Stimulated activated CD4-positive, alpha-beta T cell treated with anti-CD3 and anti-CD28 coated beads, Interleukin-4, amount 100 ng/mL, for 48 hours (primary cell): ENCODE data around the gene FKBP11.
"Not testable (repeated sequence)": the region's sequence is repeated elsewhere in the genome, so short reads cannot be mapped to it uniquely, and the experiment has no call there.

Source experiments
- DNase-seq, 2 donors: peaks; one replicate each; pipeline ENCODE4 v3.0.0-alpha.2; 2020; ENCODE audit warnings: low read depth in 2 of 2

FKBP11 gene

DNA sequence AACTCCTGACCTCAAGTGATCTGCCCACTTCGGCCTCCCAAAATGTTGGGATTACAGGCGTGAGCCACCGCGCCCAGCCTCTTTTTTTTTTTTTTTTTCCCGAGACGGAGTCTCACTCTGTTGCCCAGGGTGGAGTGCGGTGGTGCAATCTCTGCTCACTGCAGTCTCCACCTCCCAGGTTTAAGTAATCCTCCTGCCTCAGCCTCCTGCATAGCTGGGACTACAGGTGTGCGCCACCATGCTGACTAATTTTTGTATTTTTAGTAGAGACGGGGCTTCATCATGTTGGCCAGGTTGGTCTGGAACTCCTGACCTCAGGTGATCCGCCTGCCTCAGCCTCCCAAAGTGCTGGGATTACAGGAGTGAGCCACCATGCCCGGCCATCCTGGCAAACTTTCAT, 15.6 kb downstream of the FKBP11 start:
- not testable (repeated sequence) for DNase-seq

GRCh38 chr12:48907245-48907644, 18.0 kb downstream of the FKBP11 start:
- DNase-seq = no peak

DNA sequence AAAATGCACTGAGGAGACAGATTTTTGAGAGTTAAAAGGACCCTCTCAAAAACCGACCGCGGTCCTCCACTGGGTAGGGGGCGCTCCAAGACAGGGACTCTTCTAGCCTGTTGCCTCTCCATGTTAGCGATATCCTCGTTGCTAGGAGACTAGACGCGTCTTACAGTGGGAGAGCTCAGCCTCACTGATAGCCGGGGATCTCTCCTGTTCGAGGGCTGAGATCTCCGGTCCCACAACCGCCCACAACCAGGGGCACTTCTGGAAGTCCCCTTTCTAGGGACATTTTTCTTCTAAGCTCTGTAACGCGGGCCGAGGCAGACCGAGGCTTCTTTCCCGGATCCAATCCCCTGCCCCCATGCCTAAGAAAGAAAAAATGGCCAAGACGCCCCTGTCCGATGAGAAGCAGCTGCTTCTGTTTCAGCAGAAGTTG, 21.3 kb downstream of the FKBP11 start:
- peak; percentile 77 to 78 for DNase-seq

GRCh38 chr12:48903363-48903981, 21.8 kb downstream of the FKBP11 start:
- DNase-seq = no peak

GRCh38 chr12:48901278-48901677, 24.0 kb downstream of the FKBP11 start:
- DNase-seq = no peak

GRCh38 chr12:48899651-48900050, 25.6 kb downstream of the FKBP11 start:
- no peak for DNase-seq

- no peak for DNase-seq
Measured at GRCh38 chr12:48894271-48894670, 31.0 kb downstream of the FKBP11 start.

- peak; percentile 65 to 74 for DNase-seq
Measured at GRCh38 chr12:48890657-48891418, 34.5 kb downstream of the FKBP11 start.

DNA sequence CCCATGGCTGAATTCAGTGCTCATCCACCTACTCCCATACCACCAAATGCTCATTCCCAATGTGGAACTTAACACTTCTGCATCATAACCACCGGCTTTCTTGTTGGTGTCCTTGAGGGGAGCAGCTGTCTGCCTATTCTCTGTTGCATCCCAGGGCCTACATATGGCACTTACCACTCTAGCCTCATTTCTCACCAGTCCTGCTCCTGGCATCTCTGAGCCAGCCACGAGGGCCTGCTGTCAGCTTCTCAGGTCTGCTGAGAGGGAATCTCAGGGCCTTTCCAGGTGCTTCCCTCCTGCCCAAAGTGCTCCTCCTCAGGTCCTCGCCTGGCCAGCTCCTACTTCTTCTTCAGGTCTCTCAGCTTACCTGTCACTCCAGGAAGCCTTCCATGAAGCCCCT, 35.6 kb downstream of the FKBP11 start:
- DNase-seq = no peak

DNA sequence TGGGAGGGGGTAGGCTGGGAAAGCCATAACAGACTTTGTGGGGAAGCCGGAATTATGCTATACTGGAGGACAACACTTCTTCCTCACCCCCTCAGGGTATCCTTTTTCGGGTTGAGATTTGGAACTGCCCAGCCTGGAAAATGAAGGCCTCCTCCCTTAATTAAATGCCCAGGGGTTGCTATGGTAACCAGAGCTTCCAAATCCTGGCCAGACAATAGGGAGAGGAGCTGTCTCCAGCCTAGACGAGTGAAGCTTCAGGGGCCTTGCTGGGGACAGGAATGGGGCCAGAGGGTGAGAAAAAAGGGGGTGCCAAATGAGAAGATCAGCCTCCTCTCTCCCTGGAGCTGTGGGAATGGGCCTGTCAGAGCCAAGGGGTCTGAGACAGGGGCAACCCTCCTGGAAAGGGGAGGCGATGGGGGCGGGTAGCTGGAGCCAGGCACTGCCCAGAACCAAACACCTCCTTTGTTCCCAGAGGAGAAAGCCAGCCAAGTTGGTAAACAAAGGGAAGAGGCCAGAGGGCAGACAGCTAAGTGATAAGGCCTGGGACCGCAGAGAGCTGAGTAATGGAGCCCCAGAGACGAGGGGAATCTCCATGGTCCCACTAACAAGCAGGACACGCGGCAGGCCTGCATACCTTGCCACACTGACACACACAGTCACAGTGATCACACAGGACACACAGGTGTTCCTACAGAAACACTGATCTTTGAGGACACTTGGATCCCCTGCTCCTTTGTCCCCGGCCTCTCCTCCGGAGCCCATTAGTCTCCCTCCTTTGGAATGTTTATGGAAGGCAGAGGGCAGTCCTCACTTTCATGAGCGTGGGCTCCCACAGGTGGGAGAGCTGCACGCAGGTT, 41.8 kb downstream of the FKBP11 start:
- DNase-seq = no peak

DNA sequence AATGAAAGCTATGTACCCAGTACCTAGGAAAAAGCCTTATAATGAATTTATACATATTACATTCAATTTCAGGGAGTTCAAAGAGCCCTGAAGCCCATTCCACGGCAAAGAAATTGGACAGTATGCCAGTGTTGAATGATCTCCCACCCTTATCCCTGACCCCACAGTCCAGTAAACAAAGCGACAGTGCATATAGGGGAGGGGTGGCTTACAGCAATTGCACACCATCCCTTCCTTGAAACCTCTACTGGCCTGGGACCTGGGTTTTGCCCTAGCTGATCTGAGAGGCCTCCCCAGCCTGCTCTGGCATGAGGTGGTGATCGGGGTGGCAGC, 42.4 kb downstream of the FKBP11 start:
- no peak for DNase-seq

GRCh38 chr12:48882315-48882687, 43.0 kb downstream of the FKBP11 start:
- DNase-seq = no peak

- DNase-seq = no peak
Measured at GRCh38 chr12:48881686-48882314, 43.5 kb downstream of the FKBP11 start.

DNA sequence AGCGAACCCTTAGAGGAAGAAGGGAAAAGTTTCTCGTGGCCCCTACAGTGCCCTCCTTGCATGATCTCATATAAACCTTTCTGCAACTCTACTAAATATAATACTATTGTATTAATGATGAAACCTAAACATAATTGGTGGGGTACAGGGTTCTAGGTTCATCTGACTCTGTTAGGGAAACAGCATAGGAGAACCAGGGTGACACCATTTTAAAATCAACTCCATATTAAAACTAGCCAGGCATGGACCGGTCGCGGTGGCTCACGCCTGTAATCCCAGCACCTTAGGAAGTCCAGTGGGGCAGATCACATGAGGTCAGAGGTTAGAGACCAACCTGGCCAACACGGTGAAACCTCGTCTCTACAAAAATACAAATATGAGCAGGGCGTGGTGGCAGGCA, 44.6 kb downstream of the FKBP11 start:
- DNase-seq = no peak

DNA sequence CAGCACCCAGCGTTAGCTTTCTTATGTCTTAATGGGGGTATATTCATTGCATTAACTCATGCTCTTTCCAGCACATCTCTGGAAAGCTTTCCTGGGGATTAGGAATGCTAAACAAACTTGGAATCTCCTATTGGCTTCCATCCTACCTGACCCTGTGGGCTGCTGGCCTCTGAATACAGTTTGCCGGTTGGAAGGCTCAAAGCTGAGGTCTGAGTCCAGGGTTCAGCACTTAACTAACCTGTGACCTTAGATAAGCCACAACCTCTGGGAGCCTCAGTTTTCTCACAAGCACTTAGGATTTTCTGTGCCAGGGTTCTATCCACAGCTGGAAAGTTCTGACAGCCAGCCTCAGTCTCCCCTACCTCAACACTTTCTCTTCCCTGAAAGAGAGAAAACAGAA, 46.7 kb downstream of the FKBP11 start:
- no peak for DNase-seq

- DNase-seq = no peak
Measured at GRCh38 chr12:48875944-48876515, 49.3 kb downstream of the FKBP11 start.

GRCh38 chr12:48873534-48873933, 51.8 kb downstream of the FKBP11 start:
- not testable (repeated sequence) for DNase-seq

- no peak for DNase-seq
Measured at GRCh38 chr12:48873096-48873495, 52.2 kb downstream of the FKBP11 start.
